Activated CD4-positive, alpha-beta memory T cell treated with anti-CD3 and anti-CD28 coated beads for 36 hours (primary cell): Measurements from ENCODE around the gene ATP13A3. TPM values are rescaled to one million over a fixed set of nuclear protein-coding genes. Genes with fewer than 3 reads are reported as not detected.
"Not testable (repeated sequence)": the region's sequence is repeated elsewhere in the genome, so short reads cannot be mapped to it uniquely, and the experiment has no call there.

Experiments
- CTCF ChIA-PET: fragments of 350-600 bp; sonication (Branson Sonifier 250); formaldehyde crosslinking; loops from one replicate; lab custom pipeline; 2021; ENCODE audit warnings: antibody characterized with exemption, inconsistent platforms; lab: Charles Lee
- POLR2A ChIA-PET: fragments of 350-600 bp; sonication (Branson Sonifier 250); formaldehyde crosslinking; loops from one replicate; lab custom pipeline; 2021; ENCODE audit warnings: antibody characterized with exemption; lab: Charles Lee
- DNase-seq: peaks from one replicate; pipeline ENCODE4 v3.0.0-alpha.2; 2020
- H3K27ac Mint-ChIP-seq: one replicate; pipeline ENCODE4 v1.8.0; 2021; ENCODE audit warnings: mixed read lengths
- H3K27me3 Mint-ChIP-seq: one replicate; pipeline ENCODE4 v1.8.0; 2021; ENCODE audit warnings: mixed read lengths
- H3K36me3 Mint-ChIP-seq: one replicate; pipeline ENCODE4 v1.8.0; 2021; ENCODE audit warnings: mixed read lengths
- H3K4me1 Mint-ChIP-seq: one replicate; pipeline ENCODE4 v1.8.0; 2021; ENCODE audit warnings: low read depth, mixed read lengths
- H3K4me3 Mint-ChIP-seq: one replicate; pipeline ENCODE4 v1.8.0; 2021; ENCODE audit warnings: mild to moderate bottlenecking, mixed read lengths
- H3K9me3 Mint-ChIP-seq: one replicate; pipeline ENCODE4 v1.8.0; 2021; ENCODE audit warnings: mixed read lengths
- intact Hi-C: fragments of 100-400 bp; cut with micrococcal nuclease; formaldehyde crosslinking; loops from one replicate; pipeline ENCODE4 v1.15.1; 2023
- total RNA-seq, 2 experiments: library from RNA; stranded (reverse); gene quantifications; one replicate each; pipeline ENCODE4 v1.2.3, GENCODE V29; 2021

Gene ATP13A3
- total RNA-seq, 2 experiments from 2014 or later, result 136 to 145 TPM

DNA sequence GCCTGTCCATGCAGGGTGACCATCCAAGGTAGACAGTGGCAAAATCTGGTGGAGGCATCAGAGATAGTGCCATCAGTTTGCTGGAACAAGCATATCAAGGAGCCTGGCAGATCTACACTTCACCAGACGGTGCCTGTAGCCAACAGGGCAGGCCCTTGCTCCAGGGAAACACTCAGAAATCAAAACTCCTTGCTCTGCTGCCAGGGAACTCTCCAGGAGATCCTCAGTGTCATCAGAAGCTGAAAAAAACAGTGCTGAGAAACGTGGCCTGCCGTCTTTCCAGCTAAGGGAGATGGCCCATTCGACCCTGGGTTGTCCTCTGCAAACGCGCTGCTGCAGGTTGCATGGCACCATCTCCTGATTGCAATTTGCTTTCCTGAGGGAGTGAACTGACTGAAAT is 30.5 kb upstream of the ATP13A3 start:
- no peak for DNase-seq
- H3K9me3 Mint-ChIP-seq, result peaks cover 14% of the 10 kb centered on the region
- ChIA-PET POLR2A (no interaction called here), CTCF (interaction anchor here (1.2 kb wide), 1 partner anchor 48 kb away, joined by 3 read pairs; no protein-coding TSS in a partner anchor)
- peaks cover 38% of the 10 kb centered on the region for H3K4me1 Mint-ChIP-seq
- peaks cover 31% of the 10 kb centered on the region for H3K27me3 Mint-ChIP-seq
- no peak overlapping the region for H3K4me3 Mint-ChIP-seq
- H3K36me3 Mint-ChIP-seq, result peaks cover 1% of the 10 kb centered on the region
- no peak overlapping the region for H3K27ac Mint-ChIP-seq
- intact Hi-C loops, result no loop called here

DNA sequence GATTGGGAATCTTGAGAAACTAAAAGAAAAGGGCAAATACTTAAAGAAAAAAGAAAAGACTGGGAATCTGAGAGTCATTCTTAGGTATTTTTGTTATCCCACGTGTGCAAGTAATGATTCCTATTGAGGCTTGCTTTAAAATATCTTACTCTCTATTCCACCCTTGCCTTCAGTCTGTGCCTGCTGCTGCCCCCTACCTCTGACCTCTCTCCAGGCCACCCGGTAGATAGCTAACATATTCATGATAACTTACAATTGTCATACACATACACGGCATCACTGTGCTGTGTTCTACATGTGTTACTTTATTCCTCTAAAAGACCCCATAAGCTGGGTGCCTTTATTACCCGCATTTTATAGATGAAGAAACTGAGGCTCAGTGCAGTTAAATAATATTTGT is 27.8 kb upstream of the ATP13A3 start:
- Mint-ChIP-seq H3K4me1 (peaks cover 13% of the 10 kb centered on the region), H3K27me3 (peaks cover 30% of the 10 kb centered on the region), H3K9me3 (peaks cover 7% of the 10 kb centered on the region), H3K4me3 (no peak overlapping the region), H3K36me3 (peaks cover 1% of the 10 kb centered on the region), H3K27ac (no peak overlapping the region)
- ChIA-PET POLR2A (no interaction called here), CTCF (no interaction called here)
- DNase-seq, result no peak
- intact Hi-C loops, result no loop called here

DNA sequence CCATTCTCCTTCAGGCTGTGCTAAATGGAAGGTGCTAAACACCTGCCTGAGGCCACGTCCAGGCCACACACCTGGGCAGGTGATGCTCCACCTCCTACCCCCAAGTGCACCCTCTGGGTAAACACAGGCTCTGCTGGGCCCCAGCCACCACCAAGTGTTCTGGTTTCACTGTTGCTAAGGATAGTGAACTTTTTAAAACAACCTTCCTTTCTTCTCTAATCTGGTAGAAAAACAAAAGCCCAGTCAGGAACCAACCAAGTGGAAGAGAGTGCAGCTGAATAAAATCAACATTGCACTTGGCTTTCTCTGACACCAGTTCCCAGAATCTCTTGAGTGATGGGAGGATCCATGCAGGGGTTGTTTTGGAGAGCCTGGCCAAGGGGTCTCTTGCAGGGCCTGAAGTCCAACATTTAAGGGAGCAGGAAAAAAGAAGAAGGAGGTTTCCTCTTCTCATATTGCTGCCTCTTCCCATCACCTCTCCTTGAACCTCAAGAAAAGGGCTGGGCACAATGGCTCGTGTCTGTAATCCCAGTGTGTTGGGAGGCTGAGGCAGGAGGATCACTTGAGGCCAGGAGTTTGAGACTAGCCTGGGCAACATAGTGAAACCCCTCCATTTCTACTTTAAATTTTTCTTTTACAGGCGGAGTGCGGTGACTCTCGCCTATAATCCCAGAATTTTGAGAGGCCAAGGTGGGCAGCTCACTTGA is 26.2 kb upstream of the ATP13A3 start:
- CTCF ChIA-PET, result interaction anchor here (0.6 kb wide), 1 partner anchor 64 kb away, joined by 3 read pairs; no protein-coding TSS in a partner anchor
- no peak overlapping the region for H3K4me3 Mint-ChIP-seq

DNA sequence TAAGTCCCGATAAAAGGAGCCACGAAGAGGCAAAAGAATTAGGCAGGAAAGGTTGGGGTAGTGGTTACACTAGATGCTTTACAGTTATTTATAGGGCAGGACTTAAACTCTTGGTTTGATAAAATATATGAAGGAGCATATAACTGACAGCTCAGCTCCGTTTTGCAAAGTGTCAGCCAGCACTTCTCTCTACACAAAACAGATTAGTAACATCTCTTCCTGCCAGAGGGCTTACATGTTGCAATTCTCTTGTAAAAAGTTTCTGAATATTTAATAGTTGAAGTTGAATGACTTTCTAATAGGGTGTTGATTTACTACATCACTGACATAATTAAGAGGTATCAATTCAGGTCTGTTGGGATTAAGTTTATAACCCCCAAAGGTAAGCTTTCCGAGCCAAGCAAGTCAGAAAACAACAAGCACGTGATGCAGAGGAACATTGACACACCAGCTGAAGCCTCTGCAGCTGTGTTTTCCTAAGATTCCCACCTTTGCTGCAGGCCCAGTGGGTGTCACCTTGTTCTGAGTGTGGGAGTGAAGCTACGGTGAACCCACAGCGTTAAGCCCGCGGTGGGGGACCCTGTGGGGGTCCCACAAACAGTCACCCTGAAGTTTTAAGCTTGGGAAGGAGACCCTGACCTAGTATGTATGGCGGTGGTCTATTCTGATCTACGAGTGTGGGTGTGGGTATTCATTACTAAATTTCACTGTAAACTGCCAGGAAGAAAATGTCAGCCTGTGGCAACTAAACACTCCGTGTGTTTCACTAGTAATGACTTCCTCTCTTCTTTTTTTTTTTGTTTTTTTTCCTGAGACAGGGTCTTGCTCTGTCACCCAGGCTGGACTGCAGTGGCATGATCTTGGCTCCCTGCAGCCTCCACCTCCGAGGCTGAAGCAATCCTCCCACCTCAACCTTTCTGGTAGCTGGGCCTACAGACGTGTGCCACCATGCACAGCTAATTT is 22.0 kb upstream of the ATP13A3 start:
- Mint-ChIP-seq H3K4me1 (no peaks in the 10 kb centered on the region), H3K4me3 (no peak overlapping the region), H3K9me3 (no peaks in the 10 kb centered on the region), H3K36me3 (no peaks in the 10 kb centered on the region), H3K27ac (no peak overlapping the region), H3K27me3 (no peaks in the 10 kb centered on the region)
- intact Hi-C loops, result no loop called here
- DNase-seq, result no peak
- POLR2A ChIA-PET, result no interaction called here
- CTCF ChIA-PET, result interaction anchor here (0.7 to 0.9 kb wide), 2 partner anchors 37 to 83 kb away, joined by 3 to 4 read pairs; no protein-coding TSS in a partner anchor

More for the DNA sequence above, 26.2 kb upstream of the ATP13A3 start:
- Mint-ChIP-seq H3K9me3 (no peaks in the 10 kb centered on the region), H3K4me1 (no peaks in the 10 kb centered on the region), H3K27me3 (peaks cover 19% of the 10 kb centered on the region), H3K36me3 (no peaks in the 10 kb centered on the region), H3K27ac (no peak overlapping the region)
- intact Hi-C loops, result no loop called here
- DNase-seq, result no peak
- POLR2A ChIA-PET, result no interaction called here

DNA sequence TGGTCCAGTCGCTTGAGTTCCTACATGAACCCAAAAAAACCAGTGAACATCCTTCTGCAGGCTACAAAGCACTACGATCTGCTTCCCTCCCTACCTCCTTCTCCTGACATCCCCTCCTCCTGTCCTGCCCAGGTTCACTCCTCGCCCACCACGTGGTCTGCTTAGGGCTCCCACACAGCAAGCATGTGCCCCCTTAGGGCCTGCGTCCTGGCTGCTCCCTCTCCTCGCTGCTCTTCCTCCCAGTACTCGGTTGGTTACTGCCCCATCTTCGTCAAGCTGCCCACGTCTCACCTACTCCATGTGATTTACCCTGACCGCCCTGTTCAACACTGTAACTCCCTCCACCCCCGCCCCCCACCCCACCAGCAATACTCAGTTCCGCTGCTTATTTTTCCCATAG is 20.8 kb upstream of the ATP13A3 start:
- no peaks in the 10 kb centered on the region for H3K9me3 Mint-ChIP-seq
- H3K27me3 Mint-ChIP-seq, result no peaks in the 10 kb centered on the region
- no peaks in the 10 kb centered on the region for H3K36me3 Mint-ChIP-seq
- no peaks in the 10 kb centered on the region for H3K4me1 Mint-ChIP-seq
- H3K4me3 Mint-ChIP-seq, result no peak overlapping the region
- POLR2A ChIA-PET, result no interaction called here
- DNase-seq, result no peak
- no peak overlapping the region for H3K27ac Mint-ChIP-seq
- CTCF ChIA-PET, result no interaction called here
- intact Hi-C loops, result no loop called here

DNA sequence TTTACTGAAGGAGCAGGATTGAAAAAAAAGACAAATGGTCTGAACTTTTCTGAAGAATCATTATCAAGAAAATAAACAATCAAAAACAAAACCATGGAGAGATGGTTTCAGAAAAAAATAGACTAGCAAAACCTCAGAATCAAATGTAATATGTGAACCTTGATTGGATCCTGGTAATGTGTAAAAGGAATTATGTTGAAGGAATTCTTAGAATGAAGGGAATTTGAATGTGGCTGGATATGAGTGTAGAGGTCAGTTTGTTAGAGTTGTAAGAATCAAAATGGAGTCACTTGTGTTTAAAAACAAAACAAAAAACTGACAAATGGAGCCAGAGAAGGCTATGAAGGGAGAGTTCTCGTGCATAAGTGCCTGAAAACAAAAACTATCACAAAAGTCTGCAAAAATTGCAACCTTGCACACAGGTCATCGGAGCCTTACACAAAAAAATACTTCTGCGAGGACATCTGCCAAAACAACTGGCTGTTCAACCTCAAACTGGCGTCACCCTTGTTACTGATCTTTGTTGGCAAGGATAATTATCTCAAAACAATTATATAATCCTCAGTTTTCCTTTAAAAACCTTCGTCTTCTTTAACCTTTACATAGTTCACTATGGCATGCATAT is 19.1 kb upstream of the ATP13A3 start:
- ChIA-PET CTCF (no interaction called here), POLR2A (no interaction called here)
- H3K9me3 Mint-ChIP-seq, result no peaks in the 10 kb centered on the region
- H3K27me3 Mint-ChIP-seq, result no peaks in the 10 kb centered on the region
- no peaks in the 10 kb centered on the region for H3K36me3 Mint-ChIP-seq
- no peaks in the 10 kb centered on the region for H3K4me1 Mint-ChIP-seq
- no peak overlapping the region for H3K27ac Mint-ChIP-seq
- no peak overlapping the region for H3K4me3 Mint-ChIP-seq
- intact Hi-C loops, result no loop called here
- DNase-seq, result no peak

DNA sequence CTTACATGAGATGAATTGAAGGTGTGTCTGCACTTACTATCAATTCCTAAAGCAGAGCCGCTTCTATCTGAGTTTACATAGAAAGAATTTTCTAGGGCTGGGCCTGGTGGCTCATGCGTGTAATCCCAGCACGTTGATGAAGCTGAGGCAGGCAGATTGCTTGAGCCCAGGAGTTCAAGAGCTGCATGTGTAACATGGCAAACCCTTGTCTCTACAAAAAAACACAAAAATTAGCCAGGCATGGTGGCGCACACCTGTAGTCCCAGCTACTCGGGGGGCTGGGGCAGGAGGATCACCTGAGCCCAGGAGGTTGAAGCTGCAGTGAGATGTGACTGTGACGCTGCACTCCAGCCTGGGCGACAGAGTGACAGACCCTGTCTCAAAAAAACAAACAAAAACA is 18.1 kb upstream of the ATP13A3 start:
- no peak overlapping the region for H3K27ac Mint-ChIP-seq
- DNase-seq, result no peak
- no peaks in the 10 kb centered on the region for H3K27me3 Mint-ChIP-seq
- POLR2A ChIA-PET, result no interaction called here
- H3K9me3 Mint-ChIP-seq, result no peaks in the 10 kb centered on the region
- H3K4me1 Mint-ChIP-seq, result no peaks in the 10 kb centered on the region
- CTCF ChIA-PET, result interaction anchor here (1.3 to 1.4 kb wide), 2 partner anchors 21 to 90 kb away, joined by 3 read pairs; no protein-coding TSS in a partner anchor
- intact Hi-C loops, result no loop called here
- H3K36me3 Mint-ChIP-seq, result no peaks in the 10 kb centered on the region
- H3K4me3 Mint-ChIP-seq, result no peak overlapping the region

DNA sequence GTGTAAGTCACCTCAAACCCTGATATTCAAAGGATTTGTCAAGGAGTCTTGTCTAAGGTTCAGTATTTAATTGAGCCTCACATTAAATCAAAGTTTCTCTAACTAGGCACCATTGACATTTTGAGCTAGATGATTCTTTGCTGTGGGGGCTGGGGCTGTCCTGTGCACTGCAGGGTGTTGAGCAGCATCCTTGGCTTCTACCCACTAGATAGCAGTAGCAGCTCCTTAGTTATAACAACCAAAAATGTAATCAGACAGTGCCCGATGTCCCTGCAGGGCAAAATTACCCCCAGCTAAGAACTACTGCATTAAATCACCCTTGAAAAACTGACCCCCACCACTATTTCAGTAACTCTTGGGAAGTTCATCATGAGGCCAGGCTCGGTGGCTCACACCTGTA is 17.3 kb upstream of the ATP13A3 start:
- Mint-ChIP-seq H3K9me3 (no peaks in the 10 kb centered on the region), H3K4me3 (no peak overlapping the region), H3K4me1 (no peaks in the 10 kb centered on the region), H3K27me3 (no peaks in the 10 kb centered on the region), H3K36me3 (no peaks in the 10 kb centered on the region), H3K27ac (no peak overlapping the region)
- CTCF ChIA-PET, result interaction anchor here (1.0 to 1.4 kb wide), 3 partner anchors 20 to 90 kb away, joined by 3 to 6 read pairs (median 3); no protein-coding TSS in a partner anchor
- intact Hi-C loops, result no loop called here
- no peak for DNase-seq
- POLR2A ChIA-PET, result no interaction called here

DNA sequence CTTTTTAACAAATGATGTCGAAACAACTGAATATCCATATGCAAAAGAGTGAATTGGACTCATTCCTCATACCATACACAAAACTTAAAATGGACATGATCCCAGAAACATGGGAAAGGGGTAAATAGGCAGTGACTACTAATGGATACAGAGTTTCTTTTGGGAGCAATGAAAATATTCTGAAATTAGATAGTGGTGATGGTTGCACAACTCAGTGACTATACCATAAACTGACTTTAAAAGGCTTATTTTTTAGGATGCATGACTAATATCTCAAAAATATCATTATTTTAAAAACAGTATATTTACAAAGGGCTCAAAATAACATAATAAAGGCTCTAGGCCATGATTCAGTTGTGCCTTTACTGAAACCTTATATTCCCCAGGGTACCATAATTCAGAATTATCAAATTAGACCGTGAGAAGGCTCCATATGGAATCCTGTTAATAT is 16.3 kb upstream of the ATP13A3 start:
- POLR2A ChIA-PET, result no interaction called here
- H3K27me3 Mint-ChIP-seq, result no peaks in the 10 kb centered on the region
- no peak for DNase-seq
- H3K36me3 Mint-ChIP-seq, result no peaks in the 10 kb centered on the region
- peaks cover under 1% of the 10 kb centered on the region for H3K4me1 Mint-ChIP-seq
- intact Hi-C loops, result no loop called here
- CTCF ChIA-PET, result interaction anchor here (1.0 to 1.6 kb wide), 2 partner anchors 31 kb away, joined by 4 to 6 read pairs; no protein-coding TSS in a partner anchor
- H3K9me3 Mint-ChIP-seq, result no peaks in the 10 kb centered on the region
- no peak overlapping the region for H3K4me3 Mint-ChIP-seq
- no peak overlapping the region for H3K27ac Mint-ChIP-seq

DNA sequence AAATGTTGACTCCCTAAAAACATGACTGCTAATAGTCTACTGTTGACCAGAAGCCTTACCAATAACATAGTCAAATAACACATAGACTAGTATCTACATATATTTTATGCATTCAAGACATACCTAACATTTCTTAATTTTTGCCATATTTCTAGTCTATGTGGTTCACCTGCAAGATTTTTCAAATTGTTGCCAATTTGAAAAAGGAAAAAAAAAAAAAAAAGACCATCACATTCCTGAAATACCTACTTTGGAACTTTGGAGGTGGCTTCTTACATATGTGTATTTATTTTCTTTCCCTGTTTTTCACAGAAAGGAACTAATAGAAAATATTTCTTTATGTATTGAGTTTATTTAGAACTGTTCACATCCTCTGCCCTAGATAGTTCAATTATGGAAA is 13.4 kb upstream of the ATP13A3 start:
- Mint-ChIP-seq H3K4me1 (peaks cover 12% of the 10 kb centered on the region), H3K27ac (no peak overlapping the region), H3K9me3 (no peaks in the 10 kb centered on the region), H3K27me3 (no peaks in the 10 kb centered on the region), H3K36me3 (no peaks in the 10 kb centered on the region), H3K4me3 (no peak overlapping the region)
- intact Hi-C loops, result no loop called here
- CTCF ChIA-PET, result no interaction called here
- POLR2A ChIA-PET, result no interaction called here
- DNase-seq, result no peak

DNA sequence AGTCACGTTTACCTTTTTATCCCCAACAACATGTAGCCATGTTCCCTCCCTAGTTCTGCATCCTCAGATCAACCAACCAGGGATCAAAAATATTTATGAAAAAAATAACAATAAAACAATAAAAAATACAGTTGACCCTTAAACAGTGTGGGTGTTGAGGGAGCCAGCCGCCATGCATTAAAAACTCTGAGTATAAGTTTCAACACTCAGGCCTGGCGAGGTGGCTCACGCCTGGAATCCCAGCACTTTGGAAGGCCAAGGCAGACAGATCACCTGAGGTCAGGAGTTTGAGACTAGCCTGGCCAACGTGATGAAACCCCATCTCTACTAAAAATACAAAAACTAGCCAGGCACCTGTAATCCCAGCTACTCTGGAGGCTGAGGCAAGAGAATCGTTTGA is 12.7 kb upstream of the ATP13A3 start:
- POLR2A ChIA-PET, result interaction anchor here (1.0 kb wide), 1 partner anchor 12 kb away, joined by 3 read pairs; no protein-coding TSS in a partner anchor
- CTCF ChIA-PET, result interaction anchor here (1.3 kb wide), 1 partner anchor 27 kb away, joined by 4 read pairs; no protein-coding TSS in a partner anchor
- DNase-seq, H3K4me3 Mint-ChIP-seq, H3K27ac Mint-ChIP-seq, intact Hi-C loops, H3K36me3 Mint-ChIP-seq, H3K27me3 Mint-ChIP-seq, H3K9me3 Mint-ChIP-seq: not testable (repeated sequence)
- peaks cover 12% of the 10 kb centered on the region for H3K4me1 Mint-ChIP-seq
